ENCODE measurements around the gene DMC1.

The DMC1 gene

GRCh38 chr22:38567531-38568285 is 2.3 kb downstream of the DMC1 start:
- DNase-seq (ENCODE audit: low read depth, low spot score) = no peak

- no peak for DNase-seq (ENCODE audit: low read depth, low spot score)
These were observed 3.1 kb downstream of the DMC1 start for GRCh38 chr22:38566726-38567504.

- DNase-seq (ENCODE audit: low read depth, low spot score) = no peak
These were observed 4.5 kb downstream of the DMC1 start for GRCh38 chr22:38565441-38565840.

- no peak for DNase-seq (ENCODE audit: low read depth, low spot score)
These were observed 5.3 kb downstream of the DMC1 start for GRCh38 chr22:38564669-38565068.

GRCh38 chr22:38554281-38554680 is 15.7 kb downstream of the DMC1 start:
- no peak for DNase-seq (ENCODE audit: low read depth, low spot score)

- DNase-seq (ENCODE audit: low read depth, low spot score) = no peak
These were observed 20.7 kb downstream of the DMC1 start for GRCh38 chr22:38549101-38549894.

GRCh38 chr22:38540701-38541100 is 29.3 kb downstream of the DMC1 start:
- no peak for DNase-seq (ENCODE audit: low read depth, low spot score)

GRCh38 chr22:38531251-38531938 is 38.6 kb downstream of the DMC1 start:
- no peak for DNase-seq (ENCODE audit: low read depth, low spot score)

- no peak for DNase-seq (ENCODE audit: low read depth, low spot score)
These were observed 45.6 kb downstream of the DMC1 start for GRCh38 chr22:38524429-38524828.

- DNase-seq (ENCODE audit: low read depth, low spot score) = no peak
These were observed 46.5 kb downstream of the DMC1 start for GRCh38 chr22:38523479-38523878.

GRCh38 chr22:38523029-38523428 is 47.0 kb downstream of the DMC1 start:
- no peak for DNase-seq (ENCODE audit: low read depth, low spot score)

- DNase-seq (ENCODE audit: low read depth, low spot score) = no peak
These were observed 50.3 kb downstream of the DMC1 start for GRCh38 chr22:38519453-38520250.

GRCh38 chr22:38518620-38519019 is 51.4 kb downstream of the DMC1 start:
- DNase-seq (ENCODE audit: low read depth, low spot score) = no peak

- DNase-seq (ENCODE audit: low read depth, low spot score) = no peak
These were observed 56.9 kb downstream of the DMC1 start for GRCh38 chr22:38513063-38513462.

- DNase-seq (ENCODE audit: low read depth, low spot score) = no peak
These were observed 59.5 kb downstream of the DMC1 start for GRCh38 chr22:38510416-38510970.

- peak; percentile 93 for DNase-seq (ENCODE audit: low read depth, low spot score)
These were observed 63.6 kb downstream of the DMC1 start, which contains the start of gene DDX17 for GRCh38 chr22:38506118-38506962. TSS of gene DDX17 (minus strand) at chr22:38506311.

- DNase-seq (ENCODE audit: low read depth, low spot score) = peak; percentile 34
These were observed 64.4 kb downstream of the DMC1 start for GRCh38 chr22:38505541-38506117.

- DNase-seq (ENCODE audit: low read depth, low spot score) = peak; percentile 21
These were observed 65.0 kb downstream of the DMC1 start for GRCh38 chr22:38504731-38505540.

Measured in activated CD4-positive, CD25-positive, alpha-beta regulatory T cell treated with anti-CD3 and anti-CD28 coated beads, Interleukin-2, amount 50 U/mL, for 16 hours (primary cell).